Stimulated activated CD8-positive, alpha-beta memory T cell treated with anti-CD3 and anti-CD28 coated beads, Interleukin-15, amount 100 ng/mL, for 4 hours (primary cell): Measurements from ENCODE around the gene FAM47E.
"Not testable (repeated sequence)": the region's sequence is repeated elsewhere in the genome, so short reads cannot be mapped to it uniquely, and the experiment has no call there.

Source experiments
- DNase-seq, 2 donors: peaks; one replicate each; pipeline ENCODE4 v3.0.0-alpha.2; 2020; ENCODE audit warnings: low read depth in 2 of 2

Gene FAM47E

DNA sequence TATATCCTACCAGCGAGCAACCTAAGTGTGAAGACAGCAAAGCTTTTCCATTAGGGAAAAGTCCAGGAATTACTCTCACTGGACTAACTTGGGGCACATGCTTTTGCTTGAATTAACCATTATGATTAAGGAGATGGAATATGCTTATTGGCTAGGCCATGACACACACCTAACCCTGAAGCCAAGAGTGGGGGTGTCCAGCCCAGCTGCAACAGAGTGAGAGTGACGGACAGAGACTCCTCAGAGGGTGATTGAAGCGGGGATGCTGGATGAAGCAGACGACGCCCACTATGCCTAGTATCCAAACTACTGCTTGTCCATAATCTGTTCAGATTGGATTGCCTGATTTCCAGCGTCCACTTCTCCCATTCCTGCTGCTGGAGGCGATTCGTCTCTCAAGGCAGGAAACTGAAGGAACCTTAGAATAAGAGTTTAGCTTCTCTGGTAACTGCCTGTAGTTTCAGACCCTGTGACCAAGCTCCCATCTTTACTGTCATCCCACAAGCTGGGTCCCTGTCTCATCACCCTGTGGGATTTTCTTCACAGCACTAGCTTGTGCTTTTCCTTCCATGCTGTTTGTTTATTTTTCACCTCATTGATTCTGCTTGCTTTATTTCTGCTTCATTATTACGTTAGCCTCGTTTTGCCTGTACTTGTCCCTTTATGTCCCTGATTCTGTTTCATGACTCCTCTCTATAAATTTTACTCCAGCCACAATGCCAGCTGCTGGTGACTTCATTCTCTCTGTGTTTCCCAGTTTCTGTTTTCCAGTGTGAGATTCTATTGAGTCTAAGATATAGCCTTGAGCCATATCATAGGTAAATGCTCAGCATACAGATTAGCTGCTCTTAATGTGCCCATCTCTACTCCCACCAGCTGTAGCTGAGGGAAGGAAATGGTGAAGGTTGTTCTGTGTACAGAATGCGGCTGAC, 19.0 kb downstream of the FAM47E start:
- DNase-seq: no peak

DNA sequence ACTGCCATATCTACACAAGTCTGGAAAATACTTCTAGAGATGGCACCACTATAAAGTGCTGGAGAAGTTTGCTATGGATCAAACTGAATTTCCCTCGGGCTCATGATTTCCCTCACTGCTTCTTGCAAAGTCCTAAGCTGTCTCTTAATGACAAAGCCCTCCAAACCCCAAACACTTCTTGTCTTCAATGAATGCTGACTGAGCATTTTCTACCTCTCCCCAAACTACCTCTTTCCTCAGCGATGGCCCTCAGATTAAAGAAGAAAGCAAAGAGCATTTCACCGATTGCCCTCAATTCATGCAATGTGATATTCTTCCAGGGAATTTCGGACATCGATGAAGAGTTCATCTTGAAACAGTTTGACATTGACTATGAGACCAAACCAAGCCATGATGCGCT, 19.7 kb downstream of the FAM47E start:
- DNase-seq: no peak

DNA sequence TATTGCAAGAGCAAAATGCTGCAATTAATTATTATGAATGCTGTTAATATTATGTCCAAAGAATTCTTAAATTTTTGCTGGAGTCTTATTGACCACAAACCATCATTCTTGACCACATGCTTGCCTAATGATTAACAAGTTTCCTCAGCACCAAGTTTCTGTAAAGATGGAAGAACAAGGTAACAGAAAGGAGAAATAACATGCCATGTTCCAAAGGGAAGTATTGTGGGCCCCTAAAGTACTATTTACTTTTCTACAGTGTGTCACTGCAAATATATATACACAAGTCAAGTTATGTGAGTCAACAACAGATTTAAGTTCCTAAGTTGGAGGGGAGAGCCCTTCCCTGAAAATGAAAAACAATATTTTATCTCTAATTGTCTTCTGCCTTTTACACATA, 20.6 kb downstream of the FAM47E start:
- no peak for DNase-seq

DNA sequence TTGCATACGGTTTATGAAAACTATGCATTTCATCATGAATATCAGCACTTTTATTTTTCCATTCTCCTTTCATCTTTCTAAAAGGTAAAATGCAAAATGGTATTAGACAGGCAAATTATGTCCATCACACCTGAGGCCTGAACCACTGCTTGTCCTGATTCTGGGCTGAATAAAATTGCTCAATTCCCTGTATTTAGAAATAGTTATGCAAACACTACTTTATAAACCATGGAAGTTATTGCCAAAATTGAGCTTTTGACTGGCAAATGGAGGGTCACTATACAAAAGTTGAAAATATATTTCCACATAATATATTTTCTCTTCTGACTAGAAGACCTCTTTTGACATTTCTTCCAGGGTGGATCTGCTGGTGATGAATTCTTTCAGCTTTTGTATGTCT, 21.1 kb downstream of the FAM47E start:
- DNase-seq: no peak

DNA sequence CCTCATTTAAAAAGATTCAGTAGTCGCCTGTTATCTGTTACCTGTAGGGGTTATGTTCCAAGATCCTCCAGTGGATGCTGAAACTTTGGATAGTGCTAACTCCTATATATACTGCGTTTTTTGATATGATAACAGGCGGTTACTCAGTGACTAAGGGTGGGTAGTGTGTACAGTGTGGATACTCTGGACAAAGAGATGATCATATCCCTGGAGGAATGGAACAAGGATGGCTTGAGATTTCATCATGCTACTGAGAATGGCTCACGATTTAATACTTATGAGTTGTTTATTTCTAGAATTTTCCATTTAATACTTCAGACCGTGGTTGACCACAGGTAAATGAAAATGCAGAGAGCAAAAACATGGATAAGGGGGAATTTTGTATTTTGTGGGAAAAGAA, 21.5 kb downstream of the FAM47E start:
- no peak for DNase-seq

DNA sequence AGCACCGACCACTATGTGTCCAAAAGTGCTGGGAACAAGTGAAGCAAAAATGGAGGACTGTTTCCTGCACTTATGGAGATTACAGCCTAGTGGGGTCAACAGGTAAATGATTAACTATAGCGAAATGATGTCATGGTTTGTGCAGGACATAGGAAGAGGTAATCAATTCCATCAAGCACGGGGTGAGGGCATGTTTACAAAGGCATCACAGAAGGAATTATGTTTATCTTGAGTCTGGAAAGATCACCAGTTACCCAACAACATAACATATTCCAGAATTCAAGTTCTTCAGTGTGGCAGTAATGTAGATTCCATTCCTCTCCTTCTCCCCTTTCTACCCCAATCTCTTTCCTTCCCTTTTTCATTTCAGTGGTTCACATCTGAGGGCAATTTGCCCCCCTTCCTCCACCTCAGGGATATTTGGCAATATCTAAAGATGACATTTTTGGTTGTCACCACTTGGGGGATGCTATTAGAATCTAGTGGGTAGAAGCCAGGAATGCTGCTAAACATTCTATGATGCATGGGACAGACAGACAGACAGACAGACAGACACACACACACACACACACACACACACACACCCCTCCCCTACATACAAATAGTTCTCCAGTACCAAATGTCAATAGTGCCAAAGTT, 24.1 kb downstream of the FAM47E start:
- DNase-seq: no peak

DNA sequence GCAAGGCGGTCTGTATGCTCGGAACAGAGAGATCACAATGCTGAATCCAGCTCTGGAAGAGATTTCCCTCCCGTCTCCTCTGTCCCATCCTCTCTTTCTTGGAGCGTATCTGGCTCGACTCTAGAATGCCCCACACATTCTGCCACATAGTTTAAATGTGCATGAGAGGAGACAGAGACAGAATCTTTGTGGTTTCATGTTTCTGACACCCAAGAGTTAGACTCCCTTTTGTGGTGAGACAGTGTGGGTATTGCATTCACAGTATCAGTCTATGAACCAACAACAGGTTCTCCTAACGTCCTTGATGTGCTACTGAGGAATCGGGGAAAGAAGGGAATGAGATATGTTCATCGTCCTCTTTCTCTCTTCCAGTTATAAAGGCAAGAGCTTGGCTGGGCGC, 25.3 kb downstream of the FAM47E start:
- DNase-seq: no peak

- no peak for DNase-seq
These were observed 26.1 kb downstream of the FAM47E start for GRCh38 chr4:76277667-76278066.

DNA sequence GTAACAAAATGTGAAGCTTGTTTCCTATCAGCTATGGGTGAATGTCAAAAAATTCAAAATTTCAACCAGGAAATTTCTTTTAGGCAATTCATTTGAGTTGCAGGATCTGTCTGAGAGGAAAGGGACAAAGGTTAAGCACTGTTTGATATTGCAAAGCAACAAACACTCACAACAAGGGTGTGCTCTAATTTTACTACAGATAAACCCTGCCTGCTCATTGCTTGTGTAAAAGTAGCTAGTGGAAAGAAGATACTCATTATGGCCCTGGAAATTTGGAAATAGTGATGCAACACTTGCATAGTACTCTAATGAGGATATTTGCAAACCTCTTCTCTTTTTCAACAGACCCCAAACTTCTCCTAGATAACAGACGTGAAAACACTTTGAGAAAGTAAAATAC, 27.1 kb downstream of the FAM47E start:
- DNase-seq: no peak

GRCh38 chr4:76279462-76279861, 27.9 kb downstream of the FAM47E start:
- DNase-seq: no peak

DNA sequence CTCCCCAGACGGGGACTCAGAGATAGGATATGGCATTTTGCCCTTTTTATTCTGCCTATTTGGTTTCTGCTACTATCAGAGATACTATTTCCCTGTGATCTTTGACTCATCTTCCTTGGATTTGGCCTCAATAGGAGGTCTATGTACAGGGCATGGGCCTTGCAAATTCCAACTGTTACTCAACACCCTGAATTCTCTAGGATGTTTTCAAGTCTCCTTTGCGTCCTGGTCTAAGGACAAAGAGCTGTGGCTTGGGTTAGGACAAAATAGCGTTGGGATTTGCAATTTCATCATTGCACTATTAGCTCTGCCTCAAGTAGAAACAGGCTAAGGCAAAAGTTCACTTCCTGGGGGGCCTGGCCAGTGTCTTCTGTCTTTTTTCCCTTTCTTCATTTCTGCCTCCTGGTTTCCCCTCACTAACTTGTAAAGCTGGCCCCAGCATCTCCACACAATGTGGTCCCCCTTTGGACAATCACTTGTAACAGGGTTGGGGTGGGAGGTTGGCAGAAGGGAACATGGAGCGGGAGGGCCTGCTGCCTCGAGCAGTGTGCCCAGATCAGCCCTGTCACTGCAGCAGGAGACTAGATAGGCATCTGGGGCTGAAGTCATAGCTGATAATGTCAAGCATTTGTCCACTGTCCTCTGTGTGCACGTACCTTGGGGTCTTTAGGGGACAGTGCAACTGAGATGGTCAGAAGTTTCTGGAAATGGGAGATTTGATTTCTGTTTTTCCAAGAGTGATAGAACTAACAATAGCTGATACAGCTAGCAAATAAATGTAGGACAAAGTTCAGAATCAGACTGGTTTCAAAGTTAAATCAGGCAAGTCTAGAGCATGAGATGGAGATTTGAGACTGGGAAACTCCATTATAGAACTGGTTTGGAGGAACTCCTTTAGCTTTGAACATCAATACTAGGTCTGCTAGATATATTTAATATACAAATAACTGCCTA, 29.2 kb downstream of the FAM47E start:
- DNase-seq: no peak

DNA sequence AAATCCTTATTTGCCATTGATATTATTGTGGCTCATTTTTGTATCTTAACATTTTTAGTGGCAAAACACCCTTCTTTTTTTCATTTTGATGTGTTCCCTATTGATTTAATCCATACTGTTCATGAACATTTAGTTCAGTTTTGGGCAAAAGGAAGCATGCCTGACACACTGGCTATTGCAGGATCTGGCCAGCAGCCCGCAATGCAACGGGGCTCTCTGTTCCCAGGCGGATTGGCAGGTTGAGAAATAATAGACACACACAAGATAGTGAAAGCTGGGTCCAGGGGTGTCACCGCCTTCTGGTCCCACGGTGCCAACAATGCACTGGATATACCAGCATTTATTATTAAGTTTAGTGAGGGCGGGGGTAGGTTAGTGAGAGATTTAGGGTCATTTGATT, 30.1 kb downstream of the FAM47E start:
- DNase-seq: not testable (repeated sequence)

DNA sequence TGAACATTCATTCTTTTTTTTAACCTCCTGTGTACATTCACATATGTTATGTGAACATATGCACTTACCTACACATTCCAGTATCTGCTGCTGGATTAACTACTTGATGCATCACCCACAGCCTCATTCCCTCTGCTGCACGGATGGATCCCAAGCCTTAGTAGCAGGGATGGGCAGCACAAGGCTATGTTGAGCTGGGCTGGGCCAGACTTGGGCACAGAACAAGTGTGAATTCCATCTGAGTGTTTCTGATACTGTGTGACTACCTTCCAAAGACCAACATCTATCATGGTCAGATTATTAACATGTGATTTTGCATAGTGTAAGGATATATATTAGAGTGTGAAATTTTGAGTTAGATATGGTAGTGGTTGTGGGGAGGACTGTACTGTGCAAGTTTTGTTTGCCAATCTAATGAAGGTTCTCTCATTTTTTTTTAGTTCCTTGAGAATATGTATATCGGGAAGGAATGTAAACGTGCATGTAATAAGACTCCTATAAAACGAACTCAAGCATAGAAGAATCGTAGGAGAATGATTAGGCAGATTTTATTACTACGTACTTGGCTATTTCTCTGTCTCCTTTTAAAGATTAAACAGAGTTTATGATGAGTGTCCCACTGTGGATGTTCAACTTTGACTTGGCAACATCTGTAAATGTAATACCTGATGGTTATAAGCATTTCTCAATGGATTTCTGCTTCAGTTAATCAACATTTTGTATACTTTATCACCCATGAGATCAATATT, 31.6 kb downstream of the FAM47E start:
- no peak for DNase-seq

- DNase-seq: no peak
These were observed 32.4 kb downstream of the FAM47E start for GRCh38 chr4:76283900-76284299.

GRCh38 chr4:76287811-76288210, 36.3 kb downstream of the FAM47E start:
- not testable (repeated sequence) for DNase-seq

DNA sequence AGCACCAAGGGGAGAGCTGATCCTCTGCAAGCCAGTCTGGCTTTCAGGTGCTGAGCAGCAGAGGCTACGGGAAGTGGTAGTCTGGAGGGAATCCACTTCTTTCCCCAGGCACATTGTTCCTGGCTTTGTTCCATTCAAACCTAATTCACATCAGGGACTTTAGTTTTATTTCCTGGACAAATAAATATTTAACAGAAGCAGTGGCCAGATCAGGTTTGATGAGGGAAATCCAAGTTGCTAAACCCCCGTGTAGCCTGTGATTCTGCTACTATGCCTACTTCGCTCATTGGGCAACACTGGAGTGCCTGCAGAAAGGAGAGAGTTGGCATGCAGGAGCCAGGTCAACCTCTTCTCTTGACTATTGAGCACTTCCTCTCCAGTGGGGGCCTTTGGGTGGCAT, 41.2 kb downstream of the FAM47E start:
- no peak for DNase-seq

GRCh38 chr4:76293772-76294171, 42.3 kb downstream of the FAM47E start:
- DNase-seq: no peak

DNA sequence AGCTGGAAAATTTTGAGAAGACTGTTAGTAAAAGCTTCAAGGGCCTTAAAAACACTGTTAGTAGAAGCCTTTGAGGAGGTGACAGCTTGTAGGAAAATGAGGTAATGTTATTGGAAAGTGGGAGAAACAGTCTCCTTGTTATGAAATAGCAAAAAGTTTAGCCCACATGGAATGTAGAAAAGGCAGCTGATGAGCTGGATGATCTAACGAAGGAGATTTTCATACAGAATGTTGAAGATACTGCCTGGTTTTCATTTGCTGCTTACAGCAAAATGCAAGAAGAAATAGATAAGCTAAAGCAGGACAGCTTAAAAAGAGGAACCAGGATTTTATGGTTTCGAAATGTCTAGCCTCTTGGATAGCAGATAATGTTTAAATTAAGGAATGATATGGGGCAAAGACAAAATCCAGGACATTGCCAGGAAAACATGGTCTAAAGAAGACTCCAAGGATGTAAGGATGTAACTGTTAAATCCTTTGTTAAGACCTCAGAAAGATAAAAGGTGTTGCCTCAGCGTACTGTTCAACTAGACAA, 44.8 kb downstream of the FAM47E start:
- no peak for DNase-seq

DNA sequence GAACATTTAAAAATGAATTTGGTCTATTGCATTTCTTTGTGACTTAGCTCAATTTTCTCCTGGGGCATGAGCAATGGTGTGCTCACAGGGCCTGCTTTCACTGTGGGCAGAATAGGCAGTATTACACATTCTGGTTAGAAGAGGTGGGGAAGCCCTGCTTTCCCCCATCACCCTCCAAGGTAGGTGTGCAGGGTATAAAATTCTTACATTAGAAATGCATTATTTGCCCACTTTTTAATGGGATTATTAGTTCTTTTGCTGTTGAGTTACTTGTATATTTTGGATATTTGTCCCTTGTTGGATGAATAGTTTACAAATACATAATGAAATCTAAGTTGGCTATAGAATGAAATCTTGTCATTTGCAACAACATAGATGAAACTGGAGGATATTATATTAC, 46.7 kb downstream of the FAM47E start:
- DNase-seq: no peak

- DNase-seq: no peak
These were observed 48.5 kb downstream of the FAM47E start for GRCh38 chr4:76300012-76300411.
